Mammary epithelial cell (primary cell): ENCODE results near the gene SLC46A3.

Experiments
- CTCF ChIP-seq, 2 donors: IDR thresholded peaks in 1 of 2; conservative IDR thresholded peaks in 1 of 2; 2 replicates each; pipeline ENCODE4 v1.5.1; 2011 to 2012; ENCODE audit warnings: inconsistent platforms in 2 of 2, low read length in 2 of 2, mild to moderate bottlenecking in 2 of 2, control low read depth in 1 of 2, low read depth in 1 of 2; ENCODE audit not compliant: insufficient read depth in 1 of 2; ENCODE audit errors: extremely low read depth in 1 of 2
- EZH2 ChIP-seq: IDR thresholded peaks from 2 replicates; pipeline ENCODE4 v1.6.1; 2012; ENCODE audit warnings: low read length, inconsistent platforms, borderline replicate concordance

GRCh38 chr13:28699246-28699645 is 19.5 kb downstream of the SLC46A3 start:
- TF ChIP-seq CTCF (conservative IDR thresholded peaks at IDR 0.05 in 1 of 2, IDR thresholded peaks at IDR 0.05 in 1 of 2; ENCODE audit: extremely low read depth in 1 of 2, insufficient read depth in 1 of 2, low read depth in 1 of 2, low read length in 2 of 2) (no peak), EZH2 (no peak)
